K562 (cell line): ENCODE measurements around the gene PROM2. TPM values are rescaled to one million over a fixed set of nuclear protein-coding genes. Genes with fewer than 3 reads are reported as not detected.

Source experiments
- ATAC-seq: fragments of 200-7000 bp; cut with Tn5 transposase; 3 replicates; pipeline ENCODE4 v1.9.1; 2020; ENCODE audit warnings: moderate library complexity
- BruUV-seq: library from RNA; stranded (reverse); fragments of 400-500 nt; replicated peaks from 2 replicates; lab custom pipeline; 2021; lab: Mats Ljungman, UMichigan
- CTCF ChIA-PET: fragments of 300-600 bp; formaldehyde crosslinking; extraction: SDS; loops from one replicate; lab custom pipeline; 2021; ENCODE audit warnings: low intra/inter-chr PET ratio; lab: Yijun Ruan, JAX
- POLR2A ChIA-PET: fragments of 300-600, 350-650 bp; sonication (Branson Sonifier 250); formaldehyde crosslinking; extraction: SDS; loops from one replicate; lab custom pipeline; 2021; ENCODE audit warnings: antibody characterized with exemption, inconsistent platforms; lab: Yijun Ruan, JAX
- DNase-seq, 4 experiments: peaks; one replicate each; pipeline versions ENCODE4 v3.0.0 to v3.0.0-alpha.2; 2011 to 2018; ENCODE audit warnings: low spot score in 3 of 4, mixed read lengths in 3 of 4; ENCODE audit errors: extremely low read depth in 1 of 4
- FAIRE-seq: peaks from 2 replicates; lab custom pipeline; 2011; peaks lifted over from hg19 to GRCh38; lab: Jason Lieb, UNC
- H2AFZ ChIP-seq: 2 replicates; pipeline ENCODE4 v1.6.0; 2011; ENCODE audit warnings: low read depth, low read length, control low read depth, inconsistent platforms
- H3K27ac ChIP-seq: fragments of 200-600 bp; 3 replicates; pipeline ENCODE4 v1.8.0; 2011; ENCODE audit warnings: low read depth, mild to moderate bottlenecking, control low read depth, inconsistent platforms, low read length, moderate library complexity, mixed read lengths; ENCODE audit errors: extremely low read depth
- H3K27me3 ChIP-seq, 2 experiments: fragments of 300-600 bp in 1 of 2; 2 replicates in 1 of 2; 3 replicates in 1 of 2; pipeline versions ENCODE4 v1.6.0 to v1.8.0; 2011; ENCODE audit warnings: inconsistent platforms in 2 of 2, low read length in 2 of 2, mild to moderate bottlenecking in 1 of 2, mixed read lengths in 1 of 2, moderate library complexity in 1 of 2; ENCODE audit not compliant: control insufficient read depth in 2 of 2, insufficient read depth in 2 of 2
- H3K36me3 ChIP-seq: fragments of 300-600 bp; 3 replicates; pipeline ENCODE4 v1.8.0; 2011; ENCODE audit warnings: mild to moderate bottlenecking, low read length, inconsistent platforms; ENCODE audit not compliant: control insufficient read depth, insufficient read depth
- H3K4me1 ChIP-seq, 2 experiments: fragments of 200-600 bp in 1 of 2; replicated peaks in 1 of 2; 2 replicates in 1 of 2; 3 replicates in 1 of 2; pipeline versions ENCODE4 v1.5.1 to v1.8.0; 2011; ENCODE audit warnings: inconsistent platforms in 2 of 2, low read length in 2 of 2, mild to moderate bottlenecking in 1 of 2, mixed read lengths in 1 of 2, moderate library complexity in 1 of 2; ENCODE audit not compliant: control insufficient read depth in 2 of 2, insufficient read depth in 2 of 2
- H3K4me2 ChIP-seq: 2 replicates; pipeline ENCODE4 v1.6.1; 2011; ENCODE audit warnings: low read length, control low read depth, inconsistent platforms, mixed read lengths; ENCODE audit not compliant: insufficient read depth
- H3K4me3 ChIP-seq: fragments of 200-600 bp; sonication (generic), shearing (Covaris generic); 2 replicates; pipeline ENCODE4 v1.5.1; 2016; ENCODE audit warnings: control low read depth, inconsistent platforms
- H3K79me2 ChIP-seq: fragments of 200-600 bp; 3 replicates; pipeline ENCODE4 v1.8.0; 2011; ENCODE audit warnings: low read length, inconsistent platforms; ENCODE audit not compliant: control insufficient read depth, insufficient read depth
- H3K9ac ChIP-seq, 2 experiments: 2 replicates each; pipeline versions ENCODE4 v1.6.0 to v1.6.1; 2011; ENCODE audit warnings: low read depth in 2 of 2, low read length in 2 of 2, control low read depth in 1 of 2, inconsistent platforms in 1 of 2, mild to moderate bottlenecking in 1 of 2, mixed read lengths in 1 of 2; ENCODE audit not compliant: insufficient read depth in 1 of 2
- H3K9me1 ChIP-seq: one replicate; pipeline ENCODE4 v1.6.0; 2011; ENCODE audit warnings: inconsistent platforms, mild to moderate bottlenecking, low read length, moderate library complexity; ENCODE audit not compliant: control insufficient read depth, insufficient read depth
- H3K9me3 ChIP-seq: replicated peaks from 2 replicates; pipeline ENCODE4 v1.5.1; 2011; ENCODE audit warnings: low read depth, low read length, inconsistent platforms; ENCODE audit not compliant: control insufficient read depth, insufficient read depth
- H4K20me1 ChIP-seq: replicated peaks from 2 replicates; pipeline ENCODE4 v1.6.1; 2011; ENCODE audit warnings: low read length, inconsistent platforms, mixed read lengths; ENCODE audit not compliant: control insufficient read depth, insufficient read depth
- KLF10 ChIP-seq: fragments of 250-450 bp; sonication (Bioruptor Pico); IDR thresholded peaks from 2 replicates; pipeline ENCODE4 v1.6.1; 2021; ENCODE audit warnings: matching md5 sums
- PRMT5 ChIP-seq: sonication (generic); formaldehyde crosslinking; IDR thresholded peaks from 2 replicates; pipeline ENCODE4 v1.5.0; 2020; ENCODE audit warnings: missing genetic modification reagents
- TEAD2 ChIP-seq: fragments of 450-650 bp; IDR thresholded peaks from 2 replicates; pipeline ENCODE4 v1.6.1; 2016; ENCODE audit warnings: missing genetic modification characterization, control low read depth, missing compliant biosample characterization
- WGBS: fragments of 100-300 bp; shearing (Covaris generic); methylation state at CpG from one replicate; pipeline ENCODE4 v1.1.6; 2016; ENCODE audit warnings: low coverage, mixed read lengths; ENCODE audit not compliant: insufficient coverage; ENCODE audit errors: missing lambda C conversion rate; 5-methylcytosine and 5-hydroxymethylcytosine counted together
- in situ Hi-C: fragments of 300-500 bp; cut with MboI; formaldehyde crosslinking; loops from 4 replicates; pipeline ENCODE4 v1.15.0; 2018; ENCODE audit warnings: inconsistent platforms, mixed read lengths
- intact Hi-C: fragments of 100-400 bp; cut with micrococcal nuclease; formaldehyde crosslinking; loops from 2 replicates; pipeline ENCODE4 v1.14.2; 2022
- polyA plus RNA-seq, 8 experiments: library from polyadenylated mRNA; depleted of rRNA in 4 of 8; stranded (reverse) in 5 of 8; unstranded in 3 of 8; fragments of >200 nt; fragmentation: Nextera tagmentation in 2 of 8; fragmentation: Illumina TruSeq in 1 of 8; extraction: Ambion mirVana in 2 of 8; extraction: Trizol in 1 of 8; gene quantifications; 2 replicates each; pipeline versions ENCODE4 v1.2.1 to v1.2.3, GENCODE V29; 2011 to 2014; ENCODE audit warnings: inconsistent platforms in 1 of 8, missing spikeins in 1 of 8
- total RNA-seq, 7 experiments: library from RNA; depleted of rRNA in 6 of 7; stranded (reverse); fragments of >200 nt in 6 of 7; fragmentation: Illumina TruSeq in 2 of 7; extraction: Trizol in 2 of 7; gene quantifications; 2 replicates each; pipeline versions ENCODE4 v1.2.1 to v1.2.3, GENCODE V29; 2011 to 2021; ENCODE audit warnings: low replicate concordance in 1 of 7
- TF ChIP-seq, protein P1 (sequence below): sonication (generic); IDR thresholded peaks from 2 replicates; pipeline ENCODE4 v1.6.1; 2016
- TF ChIP-seq, protein P2 (sequence below): fragments of 250-450 bp; sonication (Bioruptor Pico); IDR thresholded peaks from 2 replicates; pipeline ENCODE4 v1.8.0; 2022; ENCODE audit warnings: moderate library complexity, mild to moderate bottlenecking, inconsistent platforms
- TF ChIP-seq, protein P3 (sequence below): sonication (generic); formaldehyde crosslinking; IDR thresholded peaks from 2 replicates; pipeline ENCODE4 v1.8.0; 2023; ENCODE audit warnings: mild to moderate bottlenecking, missing genetic modification reagents
- TF ChIP-seq, protein P4 (sequence below): sonication (generic); formaldehyde crosslinking; IDR thresholded peaks from 2 replicates; pipeline ENCODE4 v1.9.0; 2022; ENCODE audit warnings: mild to moderate bottlenecking, missing genetic modification reagents
- TF ChIP-seq, protein P5 (sequence below): fragments of 450-650 bp; IDR thresholded peaks from 2 replicates; pipeline ENCODE4 v1.6.1; 2017; ENCODE audit warnings: antibody characterized with exemption, mild to moderate bottlenecking

Gene PROM2
- total and polyA plus RNA-seq, 9 of the 15 experiments (the other 6 are each of a cell fraction or from before 2014, with no cell fraction given), result not detected

DNA sequence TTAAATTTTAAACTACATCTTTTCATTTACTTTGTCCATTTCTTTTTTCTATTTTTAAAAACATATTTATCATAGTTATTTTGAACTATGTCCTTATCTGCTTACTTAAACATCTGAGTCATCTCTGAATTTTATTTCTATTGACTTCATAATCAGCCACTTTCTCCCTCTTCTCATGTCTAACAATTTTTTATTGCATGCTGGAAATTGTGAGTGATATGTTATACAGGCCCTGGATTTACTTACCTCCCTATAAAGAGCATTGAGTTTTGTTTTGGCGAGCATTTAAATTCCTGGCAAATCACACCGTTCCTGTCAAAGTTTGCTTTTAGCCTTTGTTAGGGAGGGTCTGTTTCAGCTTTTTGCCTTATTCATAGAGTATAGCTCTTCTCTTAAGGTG, 62.2 kb downstream of the PROM2 start:
- no peak overlapping the region for H3K27ac ChIP-seq
- H3K4me3 ChIP-seq, result no peak overlapping the region
- no peak overlapping the region for H3K4me2 ChIP-seq
- no peak for TF ChIP-seq KLF10 (CRISPR knock-in tag)
- TF ChIP-seq, protein P1, sequence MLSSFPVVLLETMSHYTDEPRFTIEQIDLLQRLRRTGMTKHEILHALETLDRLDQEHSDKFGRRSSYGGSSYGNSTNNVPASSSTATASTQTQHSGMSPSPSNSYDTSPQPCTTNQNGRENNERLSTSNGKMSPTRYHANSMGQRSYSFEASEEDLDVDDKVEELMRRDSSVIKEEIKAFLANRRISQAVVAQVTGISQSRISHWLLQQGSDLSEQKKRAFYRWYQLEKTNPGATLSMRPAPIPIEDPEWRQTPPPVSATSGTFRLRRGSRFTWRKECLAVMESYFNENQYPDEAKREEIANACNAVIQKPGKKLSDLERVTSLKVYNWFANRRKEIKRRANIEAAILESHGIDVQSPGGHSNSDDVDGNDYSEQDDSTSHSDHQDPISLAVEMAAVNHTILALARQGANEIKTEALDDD, result no peak
- TF ChIP-seq, protein P2, sequence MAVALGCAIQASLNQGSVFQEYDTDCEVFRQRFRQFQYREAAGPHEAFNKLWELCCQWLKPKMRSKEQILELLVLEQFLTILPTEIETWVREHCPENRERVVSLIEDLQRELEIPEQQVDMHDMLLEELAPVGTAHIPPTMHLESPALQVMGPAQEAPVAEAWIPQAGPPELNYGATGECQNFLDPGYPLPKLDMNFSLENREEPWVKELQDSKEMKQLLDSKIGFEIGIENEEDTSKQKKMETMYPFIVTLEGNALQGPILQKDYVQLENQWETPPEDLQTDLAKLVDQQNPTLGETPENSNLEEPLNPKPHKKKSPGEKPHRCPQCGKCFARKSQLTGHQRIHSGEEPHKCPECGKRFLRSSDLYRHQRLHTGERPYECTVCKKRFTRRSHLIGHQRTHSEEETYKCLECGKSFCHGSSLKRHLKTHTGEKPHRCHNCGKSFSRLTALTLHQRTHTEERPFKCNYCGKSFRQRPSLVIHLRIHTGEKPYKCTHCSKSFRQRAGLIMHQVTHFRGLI (CRISPR knock-in tag), result no peak
- TF ChIP-seq, protein P3, sequence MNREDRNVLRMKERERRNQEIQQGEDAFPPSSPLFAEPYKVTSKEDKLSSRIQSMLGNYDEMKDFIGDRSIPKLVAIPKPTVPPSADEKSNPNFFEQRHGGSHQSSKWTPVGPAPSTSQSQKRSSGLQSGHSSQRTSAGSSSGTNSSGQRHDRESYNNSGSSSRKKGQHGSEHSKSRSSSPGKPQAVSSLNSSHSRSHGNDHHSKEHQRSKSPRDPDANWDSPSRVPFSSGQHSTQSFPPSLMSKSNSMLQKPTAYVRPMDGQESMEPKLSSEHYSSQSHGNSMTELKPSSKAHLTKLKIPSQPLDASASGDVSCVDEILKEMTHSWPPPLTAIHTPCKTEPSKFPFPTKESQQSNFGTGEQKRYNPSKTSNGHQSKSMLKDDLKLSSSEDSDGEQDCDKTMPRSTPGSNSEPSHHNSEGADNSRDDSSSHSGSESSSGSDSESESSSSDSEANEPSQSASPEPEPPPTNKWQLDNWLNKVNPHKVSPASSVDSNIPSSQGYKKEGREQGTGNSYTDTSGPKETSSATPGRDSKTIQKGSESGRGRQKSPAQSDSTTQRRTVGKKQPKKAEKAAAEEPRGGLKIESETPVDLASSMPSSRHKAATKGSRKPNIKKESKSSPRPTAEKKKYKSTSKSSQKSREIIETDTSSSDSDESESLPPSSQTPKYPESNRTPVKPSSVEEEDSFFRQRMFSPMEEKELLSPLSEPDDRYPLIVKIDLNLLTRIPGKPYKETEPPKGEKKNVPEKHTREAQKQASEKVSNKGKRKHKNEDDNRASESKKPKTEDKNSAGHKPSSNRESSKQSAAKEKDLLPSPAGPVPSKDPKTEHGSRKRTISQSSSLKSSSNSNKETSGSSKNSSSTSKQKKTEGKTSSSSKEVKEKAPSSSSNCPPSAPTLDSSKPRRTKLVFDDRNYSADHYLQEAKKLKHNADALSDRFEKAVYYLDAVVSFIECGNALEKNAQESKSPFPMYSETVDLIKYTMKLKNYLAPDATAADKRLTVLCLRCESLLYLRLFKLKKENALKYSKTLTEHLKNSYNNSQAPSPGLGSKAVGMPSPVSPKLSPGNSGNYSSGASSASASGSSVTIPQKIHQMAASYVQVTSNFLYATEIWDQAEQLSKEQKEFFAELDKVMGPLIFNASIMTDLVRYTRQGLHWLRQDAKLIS (CRISPR knock-in tag), result no peak
- TF ChIP-seq, protein P4, sequence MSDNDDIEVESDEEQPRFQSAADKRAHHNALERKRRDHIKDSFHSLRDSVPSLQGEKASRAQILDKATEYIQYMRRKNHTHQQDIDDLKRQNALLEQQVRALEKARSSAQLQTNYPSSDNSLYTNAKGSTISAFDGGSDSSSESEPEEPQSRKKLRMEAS (CRISPR knock-in tag), result no peak
- TF ChIP-seq, protein P5, sequence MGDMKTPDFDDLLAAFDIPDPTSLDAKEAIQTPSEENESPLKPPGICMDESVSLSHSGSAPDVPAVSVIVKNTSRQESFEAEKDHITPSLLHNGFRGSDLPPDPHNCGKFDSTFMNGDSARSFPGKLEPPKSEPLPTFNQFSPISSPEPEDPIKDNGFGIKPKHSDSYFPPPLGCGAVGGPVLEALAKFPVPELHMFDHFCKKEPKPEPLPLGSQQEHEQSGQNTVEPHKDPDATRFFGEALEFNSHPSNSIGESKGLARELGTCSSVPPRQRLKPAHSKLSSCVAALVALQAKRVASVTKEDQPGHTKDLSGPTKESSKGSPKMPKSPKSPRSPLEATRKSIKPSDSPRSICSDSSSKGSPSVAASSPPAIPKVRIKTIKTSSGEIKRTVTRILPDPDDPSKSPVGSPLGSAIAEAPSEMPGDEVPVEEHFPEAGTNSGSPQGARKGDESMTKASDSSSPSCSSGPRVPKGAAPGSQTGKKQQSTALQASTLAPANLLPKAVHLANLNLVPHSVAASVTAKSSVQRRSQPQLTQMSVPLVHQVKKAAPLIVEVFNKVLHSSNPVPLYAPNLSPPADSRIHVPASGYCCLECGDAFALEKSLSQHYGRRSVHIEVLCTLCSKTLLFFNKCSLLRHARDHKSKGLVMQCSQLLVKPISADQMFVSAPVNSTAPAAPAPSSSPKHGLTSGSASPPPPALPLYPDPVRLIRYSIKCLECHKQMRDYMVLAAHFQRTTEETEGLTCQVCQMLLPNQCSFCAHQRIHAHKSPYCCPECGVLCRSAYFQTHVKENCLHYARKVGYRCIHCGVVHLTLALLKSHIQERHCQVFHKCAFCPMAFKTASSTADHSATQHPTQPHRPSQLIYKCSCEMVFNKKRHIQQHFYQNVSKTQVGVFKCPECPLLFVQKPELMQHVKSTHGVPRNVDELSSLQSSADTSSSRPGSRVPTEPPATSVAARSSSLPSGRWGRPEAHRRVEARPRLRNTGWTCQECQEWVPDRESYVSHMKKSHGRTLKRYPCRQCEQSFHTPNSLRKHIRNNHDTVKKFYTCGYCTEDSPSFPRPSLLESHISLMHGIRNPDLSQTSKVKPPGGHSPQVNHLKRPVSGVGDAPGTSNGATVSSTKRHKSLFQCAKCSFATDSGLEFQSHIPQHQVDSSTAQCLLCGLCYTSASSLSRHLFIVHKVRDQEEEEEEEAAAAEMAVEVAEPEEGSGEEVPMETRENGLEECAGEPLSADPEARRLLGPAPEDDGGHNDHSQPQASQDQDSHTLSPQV, result no peak
- TF ChIP-seq TEAD2 (tag), result no peak
- no peak for TF ChIP-seq PRMT5
- no peak overlapping the region for H2AFZ ChIP-seq
- DNase-seq, result no peak
- in situ Hi-C loops, result no loop called here
- no peaks in the 10 kb centered on the region for H3K4me1 ChIP-seq
- intact Hi-C loops, result no loop called here
- ChIA-PET POLR2A (interaction anchor here (0.7 kb wide), 1 partner anchor 153 kb away, joined by 4 read pairs; no protein-coding TSS in a partner anchor), CTCF (no interaction called here)
- H3K9ac ChIP-seq, result no peak overlapping the region
- no TSS peak for BruUV-seq
- no peak for FAIRE-seq
- 3% methylated on average over 2 of the region's 2 CpGs for WGBS
- no peak for ATAC-seq
- H3K9me1 ChIP-seq, result no peaks in the 10 kb centered on the region
- no peaks in the 10 kb centered on the region for H3K9me3 ChIP-seq
- peaks cover 4% of the 10 kb centered on the region; the same call in 1 of the 2 replicates for H4K20me1 ChIP-seq
- no peaks in the 10 kb centered on the region for H3K36me3 ChIP-seq
- H3K27me3 ChIP-seq, result peaks cover 8 to 57% of the 10 kb centered on the region in 2 experiments; a peak in 4 of 5 replicates
- no peaks in the 10 kb centered on the region for H3K79me2 ChIP-seq
